ENCODE measurements around the gene MCF2L. TPM values are rescaled to one million over a fixed set of nuclear protein-coding genes. Genes with fewer than 3 reads are reported as not detected.
A peak's percentile ranks its signal among the peaks of the same experiment; 100 is the strongest.

MCF2L gene
- total RNA-seq, 1 experiment from 2014 or later, result not detected

DNA sequence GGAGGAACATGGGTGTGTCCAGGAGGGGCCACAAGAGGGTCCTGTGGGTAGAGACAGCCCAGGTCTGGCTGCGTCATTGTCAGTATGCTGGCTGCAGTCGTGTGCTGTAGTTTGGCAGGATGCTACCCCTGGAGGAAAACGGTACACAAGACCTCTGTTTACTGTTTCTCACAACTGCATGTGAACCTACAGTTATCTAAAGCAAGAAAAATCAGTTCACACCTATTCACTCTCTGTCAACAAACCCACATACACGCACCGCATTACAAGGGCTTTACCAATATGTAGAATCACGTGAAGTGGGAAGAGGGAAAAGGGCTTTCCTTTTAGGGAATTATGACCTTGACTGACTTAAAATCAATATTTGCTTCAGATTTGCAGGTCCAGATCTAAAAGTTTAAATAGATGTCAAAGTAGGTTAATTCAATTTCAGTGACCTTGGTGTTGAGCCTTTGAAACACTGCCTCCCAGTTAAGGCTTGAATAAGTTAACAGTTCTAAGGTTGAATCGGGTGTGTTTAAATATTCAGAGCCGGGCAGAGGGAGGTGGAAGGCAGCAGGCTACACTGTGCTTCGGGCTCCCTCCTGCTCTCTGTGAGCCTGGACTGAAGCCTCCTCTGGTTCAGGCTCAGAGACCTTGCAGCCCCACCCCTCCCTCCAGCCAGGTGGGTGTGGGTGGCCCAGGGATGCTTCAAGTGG is 17.2 kb upstream of the MCF2L start:
- no peak for DNase-seq (ENCODE audit: low read depth)

GRCh38 chr13:112952759-112953551 is 16.1 kb upstream of the MCF2L start:
- DNase-seq (ENCODE audit: low read depth), result no peak

DNA sequence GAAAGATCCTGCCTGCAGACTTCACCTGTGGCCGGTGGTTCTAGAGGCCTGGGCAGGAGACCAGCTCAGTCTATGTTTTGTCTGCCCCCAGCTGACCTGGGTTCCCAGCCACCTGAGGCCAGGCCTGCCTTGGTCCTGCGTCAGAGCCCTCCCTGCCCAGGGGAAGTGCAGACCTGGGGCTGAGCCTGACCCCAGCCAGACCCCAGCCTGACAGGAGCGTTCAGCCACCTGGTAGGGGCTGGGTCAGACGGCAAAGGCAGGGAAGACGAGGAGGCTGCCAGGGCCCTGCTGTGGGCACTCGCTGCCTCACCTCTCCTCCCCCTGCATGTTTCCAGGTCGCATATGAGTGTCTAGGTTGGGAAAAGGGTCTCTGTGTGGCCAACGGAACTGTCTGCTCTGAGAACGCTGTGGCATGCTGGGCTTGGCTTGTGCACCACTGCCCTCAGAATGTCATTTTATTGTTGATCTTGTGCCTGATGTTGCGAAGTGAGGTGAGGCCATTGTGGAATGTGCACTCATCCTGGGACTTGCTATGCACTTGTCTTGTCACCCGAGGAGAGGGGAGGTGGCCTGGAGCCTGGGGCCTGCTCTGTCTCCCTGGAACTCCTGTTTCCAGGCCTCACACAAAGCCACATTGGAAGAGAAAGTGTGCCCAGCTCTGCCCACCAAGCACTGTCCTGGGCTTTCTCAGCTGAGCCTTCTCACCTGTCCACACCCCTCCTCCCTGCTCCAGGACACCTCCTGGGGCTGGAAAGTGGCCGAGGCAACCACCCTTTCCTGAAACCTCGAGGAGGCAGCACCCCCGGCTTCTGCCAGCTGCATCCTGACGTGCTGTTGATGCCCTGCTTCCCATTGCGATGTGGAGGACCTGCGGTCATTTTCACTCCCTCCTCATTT is 15.2 kb upstream of the MCF2L start:
- DNase-seq (ENCODE audit: low read depth), result no peak

DNA sequence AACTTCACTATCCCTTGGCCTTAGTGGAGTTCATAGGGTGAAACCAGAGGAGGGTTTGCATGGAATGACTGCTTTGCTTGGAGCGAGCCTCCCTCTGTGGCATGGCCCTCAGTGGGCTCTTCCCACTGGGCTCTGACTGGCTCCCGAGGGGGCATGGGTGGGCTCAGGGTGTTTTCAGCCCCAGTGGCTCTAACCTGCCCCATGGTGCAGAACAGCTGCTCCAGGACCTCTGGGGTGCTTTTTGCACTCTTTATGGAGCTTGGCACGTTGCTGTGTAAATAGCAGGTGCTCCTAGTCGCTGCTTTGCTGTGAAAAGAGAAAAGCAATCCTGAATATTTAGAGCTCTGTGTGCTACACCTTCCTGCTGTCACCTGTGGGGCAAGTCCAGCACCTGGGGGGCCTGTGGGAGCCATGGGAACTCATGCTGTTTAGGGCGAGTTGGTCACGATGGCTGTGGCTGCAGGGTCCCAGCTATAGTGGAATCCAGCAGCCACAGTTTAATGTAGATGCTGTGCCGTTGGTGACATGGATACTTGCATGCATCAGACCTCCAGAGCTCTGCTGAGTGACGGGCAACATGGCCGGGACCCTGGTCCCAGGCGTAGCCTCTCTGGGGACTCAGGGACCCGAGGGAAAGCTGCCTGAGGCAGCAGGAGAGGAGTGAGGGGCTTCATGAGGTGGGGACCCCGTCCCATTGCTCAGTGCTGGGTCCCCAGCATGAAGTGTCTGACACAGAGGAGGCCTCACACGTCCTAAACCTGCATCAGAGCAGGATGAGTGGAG is 14.3 kb upstream of the MCF2L start:
- DNase-seq (ENCODE audit: low read depth), result no peak

DNA sequence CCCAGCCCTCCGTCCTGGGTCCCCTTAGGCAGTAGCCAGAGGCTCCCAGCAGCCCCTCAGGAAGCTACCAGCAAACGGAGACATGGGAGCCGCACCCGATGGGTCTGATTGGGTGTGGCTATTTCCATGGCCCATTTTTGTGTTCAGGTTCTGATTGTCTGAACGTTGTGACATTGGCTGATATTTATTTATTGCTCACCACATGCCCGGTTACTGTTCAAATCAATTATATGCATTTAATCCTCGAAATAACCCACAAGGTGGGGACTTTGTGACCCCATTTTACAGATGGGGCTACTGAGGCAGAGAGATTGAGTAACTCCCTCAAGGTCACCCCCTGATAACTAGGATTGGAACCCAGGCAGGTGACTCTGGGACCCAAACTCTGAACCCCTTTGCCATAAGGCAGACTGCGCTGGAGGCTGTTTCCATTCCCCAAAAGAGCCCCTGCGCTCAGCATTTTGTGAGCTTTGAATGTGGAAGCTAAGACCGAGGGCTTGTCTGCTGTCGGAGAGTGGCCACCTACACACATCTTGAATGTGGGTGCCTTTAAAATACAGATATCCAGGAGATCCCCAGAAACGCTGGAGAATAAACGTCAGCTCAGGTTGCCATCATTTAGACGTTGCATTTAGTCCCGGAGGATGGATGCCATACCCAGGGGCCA is 13.6 kb upstream of the MCF2L start:
- DNase-seq (ENCODE audit: low read depth), result no peak

GRCh38 chr13:112955956-112956355 is 13.1 kb upstream of the MCF2L start:
- DNase-seq (ENCODE audit: low read depth), result no peak

DNA sequence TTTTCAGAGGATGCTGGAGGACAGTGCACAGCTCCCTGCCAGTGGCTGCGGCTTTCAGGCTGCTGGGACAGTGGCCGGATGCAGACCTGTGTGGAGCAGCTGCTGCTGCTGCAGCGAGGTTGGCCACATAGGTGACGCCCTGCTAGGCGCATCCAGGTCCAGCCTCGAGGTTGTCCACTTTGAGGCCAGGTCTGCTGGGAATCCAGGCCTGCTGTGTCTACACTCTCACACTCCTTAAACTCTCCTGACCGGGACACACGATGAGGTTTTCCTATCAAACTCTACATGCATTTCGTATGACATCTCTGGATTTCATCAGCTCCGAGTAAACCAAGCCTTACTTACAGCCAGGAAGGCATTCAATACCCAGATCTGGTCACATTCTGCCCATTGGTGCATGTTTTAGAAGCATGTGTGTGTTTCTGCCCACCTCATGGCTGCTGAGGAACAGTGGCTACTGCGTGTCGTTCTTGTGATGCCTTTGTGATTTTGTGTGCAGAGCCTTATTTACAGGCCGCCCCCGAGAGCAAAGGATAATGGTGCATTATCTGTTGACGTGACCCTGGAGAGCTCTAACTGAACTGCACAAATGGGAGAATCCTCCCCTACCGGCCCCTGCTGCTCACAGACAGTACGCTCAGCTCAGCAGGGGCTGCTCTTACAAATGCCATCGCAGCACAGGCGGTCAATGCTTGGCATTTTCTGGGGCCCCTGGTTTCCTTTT is 12.3 kb upstream of the MCF2L start:
- DNase-seq (ENCODE audit: low read depth), result no peak

- DNase-seq (ENCODE audit: low read depth), result no peak
These were observed 11.7 kb upstream of the MCF2L start for GRCh38 chr13:112957295-112957677.

DNA sequence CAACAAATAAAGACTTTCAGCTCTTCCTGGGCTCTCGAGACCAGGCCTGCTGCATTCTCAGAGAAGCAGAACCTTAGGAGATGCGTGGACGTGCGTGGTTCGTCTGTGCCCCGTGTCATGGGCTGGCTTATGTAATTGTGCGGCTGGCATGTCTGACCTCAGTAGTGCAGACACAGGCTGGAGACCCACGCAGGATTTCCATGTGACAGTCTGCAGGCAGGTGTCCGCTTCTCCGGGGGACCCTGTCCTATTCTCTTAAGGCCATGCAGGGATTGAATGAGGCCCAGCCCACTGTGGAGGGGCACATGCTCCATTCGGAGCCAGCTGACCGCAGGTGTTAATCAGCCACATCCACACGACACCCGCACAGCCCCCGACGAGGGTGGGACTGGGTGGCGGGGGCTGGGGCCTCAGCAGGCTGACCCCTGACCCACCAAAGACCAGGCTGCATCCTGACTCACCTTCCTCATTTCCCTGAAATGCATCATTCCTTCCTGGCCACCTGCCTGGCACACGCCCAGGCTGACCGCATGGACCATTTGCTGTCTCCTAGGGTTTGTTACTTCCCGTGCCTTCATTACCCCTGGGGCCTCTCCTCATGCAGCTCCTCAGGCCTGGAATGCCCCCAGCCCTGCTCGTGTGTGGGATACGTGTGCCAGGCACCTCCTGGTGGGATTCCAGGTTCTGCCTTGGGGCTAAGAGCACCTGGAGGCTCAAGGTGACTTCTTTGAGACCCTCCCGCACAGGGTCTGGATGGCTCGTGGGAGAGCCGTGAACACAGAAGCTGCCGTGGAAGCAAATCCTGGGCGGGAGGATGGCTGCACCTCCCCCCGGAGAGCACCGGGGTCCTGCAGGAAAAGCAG is 10.7 kb upstream of the MCF2L start:
- DNase-seq (ENCODE audit: low read depth), result peak; percentile 1

DNA sequence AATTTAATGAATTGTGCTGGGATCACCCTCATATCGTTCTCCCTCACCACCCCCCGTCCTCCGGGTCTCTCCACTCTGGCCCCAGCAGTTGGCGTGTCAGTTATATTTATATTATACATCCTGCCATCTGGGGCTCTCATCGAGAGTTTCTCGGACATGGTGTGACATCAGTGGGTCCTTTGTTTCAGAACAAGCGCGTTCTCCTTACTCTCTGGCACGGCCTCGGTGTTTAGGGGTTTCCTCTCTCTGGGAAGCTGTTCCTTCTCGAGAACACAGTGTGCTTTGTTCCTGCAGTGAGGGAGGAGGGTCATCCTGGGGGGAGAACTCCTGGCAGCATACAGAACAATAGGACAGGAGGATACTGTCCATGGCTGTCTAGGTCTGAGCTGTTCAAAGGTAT is 9.8 kb upstream of the MCF2L start:
- no peak for DNase-seq (ENCODE audit: low read depth)

DNA sequence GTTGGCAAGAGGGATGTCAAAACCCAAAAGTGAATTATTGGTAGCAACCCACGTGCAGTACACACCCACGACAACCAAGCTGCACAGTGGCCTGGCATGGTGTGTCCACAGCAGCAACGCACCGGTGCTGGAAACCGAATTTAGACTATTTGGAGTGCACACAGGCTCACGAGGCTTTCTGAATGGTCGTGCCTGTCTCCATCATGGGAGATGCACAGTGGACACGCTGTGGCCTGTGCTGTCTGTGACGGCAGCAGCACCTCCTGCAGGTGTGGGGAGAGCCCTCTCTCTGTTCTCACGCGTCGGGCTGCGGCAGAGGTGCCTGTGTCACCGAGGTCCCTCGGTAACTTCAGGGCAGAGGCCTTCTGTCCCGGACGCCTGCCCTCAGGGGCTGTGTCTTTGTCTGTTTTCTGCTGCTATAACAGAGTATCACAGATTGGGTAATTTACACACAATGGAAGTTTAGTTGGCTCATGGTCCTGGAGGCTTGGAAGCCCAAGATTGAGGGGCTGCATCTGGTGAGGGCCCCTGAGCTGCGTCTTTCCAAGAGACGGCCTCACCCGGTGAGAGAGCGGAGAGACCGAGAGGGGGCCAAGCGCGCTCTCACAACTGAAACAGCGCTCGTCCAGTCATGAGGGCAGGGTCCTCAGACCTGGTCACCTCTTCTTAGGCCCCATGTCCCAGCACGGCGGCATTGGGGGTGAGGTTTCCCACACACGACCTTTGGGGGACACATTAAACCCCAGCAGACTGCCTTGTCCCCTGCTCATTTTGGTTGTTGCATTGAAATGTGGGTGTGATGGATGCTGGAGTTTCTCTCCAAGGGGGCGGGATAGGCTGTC is 9.1 kb upstream of the MCF2L start:
- no peak for DNase-seq (ENCODE audit: low read depth)

DNA sequence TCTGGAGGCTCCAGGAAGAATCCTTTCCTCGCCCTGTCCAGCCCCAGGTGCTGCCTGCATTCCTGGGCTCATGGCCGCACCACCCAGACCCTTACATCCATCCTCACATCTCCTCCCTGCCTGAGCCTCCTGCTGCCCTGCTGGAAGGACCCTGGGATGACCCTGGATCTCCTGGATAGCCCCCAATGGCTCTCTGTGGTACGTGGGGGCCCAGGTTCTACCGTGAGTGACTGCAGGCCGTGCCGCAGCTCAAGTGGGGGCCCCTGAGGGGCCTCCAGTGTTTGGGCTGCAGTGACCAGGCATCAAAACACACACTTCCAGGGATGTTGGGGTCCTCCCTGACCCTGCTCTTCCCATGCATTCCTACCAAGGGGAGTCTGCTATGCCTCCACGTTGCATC is 8.3 kb upstream of the MCF2L start:
- no peak for DNase-seq (ENCODE audit: low read depth)

- DNase-seq (ENCODE audit: low read depth), result no peak
These were observed 7.3 kb upstream of the MCF2L start for GRCh38 chr13:112961457-112962369.

DNA sequence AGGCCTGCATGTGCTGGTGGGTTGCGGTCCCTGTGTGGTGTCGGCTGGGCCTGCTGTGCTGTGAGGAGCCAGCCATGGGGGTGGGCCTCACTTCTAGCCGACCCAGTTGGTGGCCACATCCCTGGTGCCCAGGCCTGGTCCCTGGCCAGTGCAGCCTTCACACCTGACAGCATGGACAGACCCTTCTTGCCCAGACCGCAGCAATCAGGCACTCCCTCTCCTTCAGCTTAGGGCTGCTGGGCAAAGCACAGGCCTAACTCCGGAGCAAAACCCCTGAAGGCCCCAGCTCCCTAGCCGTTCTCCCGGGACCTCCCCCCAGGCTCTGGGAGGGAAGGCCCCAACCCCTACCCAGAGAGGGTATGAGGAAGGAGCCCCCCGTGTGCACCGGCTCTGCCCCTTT is 6.6 kb upstream of the MCF2L start:
- no peak for DNase-seq (ENCODE audit: low read depth)

GRCh38 chr13:112962911-112963625 is 5.9 kb upstream of the MCF2L start:
- DNase-seq (ENCODE audit: low read depth), result no peak

DNA sequence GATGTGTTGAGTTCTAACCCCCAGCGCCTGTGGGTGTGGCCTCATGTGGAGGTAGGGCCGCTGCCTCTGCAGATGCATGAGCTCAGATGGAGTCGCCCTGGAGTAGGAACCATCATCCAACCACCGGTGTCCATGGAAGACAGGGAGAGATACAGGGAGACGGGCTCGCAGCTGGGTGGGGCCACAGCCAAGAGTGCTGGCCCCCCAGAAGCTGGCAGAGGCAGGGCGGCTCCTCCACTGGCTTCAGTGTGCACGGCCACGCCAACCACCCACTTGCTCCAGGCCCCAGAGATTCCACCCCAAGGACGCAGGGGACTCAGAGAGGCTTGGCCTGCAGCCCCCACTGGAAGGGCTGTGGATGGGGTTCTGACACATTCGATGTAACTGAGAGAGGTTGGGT is 5.4 kb upstream of the MCF2L start:
- no peak for DNase-seq (ENCODE audit: low read depth)
